CD4-positive, alpha-beta T cell treated with Interleukin-1 beta for 1 hour (primary cell): ENCODE results near the gene ARHGEF7.

Experiments used
- DNase-seq, 2 donors: peaks; one replicate each; pipeline ENCODE4 v3.0.0-alpha.2; 2020 to 2022

The ARHGEF7 gene

DNA sequence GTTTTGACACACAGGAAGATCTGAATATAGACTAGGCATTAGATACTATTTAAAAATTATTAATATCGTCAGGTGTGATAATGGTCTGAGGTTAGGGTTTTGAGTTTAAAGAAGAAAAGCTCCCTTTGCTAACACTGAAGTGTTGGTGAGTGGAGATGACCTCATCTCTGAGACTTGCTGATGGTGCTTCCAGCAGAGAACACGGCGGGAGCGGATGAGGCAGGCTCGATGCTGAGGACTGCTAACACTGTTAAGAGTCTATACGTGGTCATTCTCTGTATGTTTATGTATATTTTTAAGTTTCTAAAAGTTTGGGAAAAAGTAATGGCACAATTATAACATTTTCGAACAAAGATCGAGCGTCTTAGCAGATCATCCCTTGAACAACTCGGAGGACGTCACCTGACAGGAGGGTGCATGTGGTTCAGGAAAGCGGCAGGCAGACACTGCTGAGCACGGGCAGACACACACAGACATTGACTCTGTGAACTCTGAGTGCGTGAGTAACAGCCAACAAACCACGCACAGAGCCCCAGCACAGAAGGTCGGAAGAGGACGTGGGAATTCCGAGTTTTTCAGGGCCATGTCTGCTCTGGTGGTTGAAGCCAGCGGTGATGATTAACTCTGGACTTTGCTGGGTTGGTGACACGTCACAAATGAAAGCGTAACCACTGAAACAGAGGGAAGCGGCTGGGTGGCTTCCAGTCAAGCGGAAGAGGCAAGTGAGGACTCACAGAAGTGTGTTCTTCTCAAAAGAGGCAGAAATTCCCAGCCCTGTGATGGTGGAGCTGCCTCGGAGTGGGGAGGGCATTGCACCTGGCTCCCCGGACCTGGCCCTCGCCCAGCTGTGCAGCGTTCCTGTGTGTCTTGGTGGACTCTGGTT lies 113.4 kb downstream of the ARHGEF7 start:
- DNase-seq = no peak

DNA sequence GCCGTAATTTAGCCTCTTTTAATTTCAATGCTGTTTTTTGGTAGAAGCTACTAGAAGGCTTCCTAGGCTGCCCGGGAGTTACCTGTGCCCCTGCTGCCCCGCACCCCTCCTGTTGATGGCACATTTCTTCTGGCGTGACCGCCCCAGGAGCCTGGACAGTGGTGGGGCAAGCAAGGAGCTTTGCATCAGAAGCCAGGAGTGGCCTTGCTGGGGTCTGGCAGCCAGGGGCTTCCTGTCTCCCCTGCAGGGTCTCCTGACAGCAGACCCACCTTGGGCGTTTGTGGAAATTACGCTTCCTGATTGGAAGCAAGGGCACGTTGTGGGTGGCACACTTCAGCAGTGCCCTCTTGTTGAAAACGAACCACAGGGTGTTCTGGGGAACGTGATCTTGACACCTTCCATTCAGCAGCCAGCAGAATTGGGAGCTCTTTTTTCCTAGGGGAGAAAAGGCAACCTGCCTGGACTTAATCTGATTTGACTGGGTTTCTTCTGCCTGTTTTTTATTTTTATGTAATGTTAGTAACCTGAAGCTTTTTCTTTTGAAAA lies 115.3 kb downstream of the ARHGEF7 start:
- DNase-seq = no peak

DNA sequence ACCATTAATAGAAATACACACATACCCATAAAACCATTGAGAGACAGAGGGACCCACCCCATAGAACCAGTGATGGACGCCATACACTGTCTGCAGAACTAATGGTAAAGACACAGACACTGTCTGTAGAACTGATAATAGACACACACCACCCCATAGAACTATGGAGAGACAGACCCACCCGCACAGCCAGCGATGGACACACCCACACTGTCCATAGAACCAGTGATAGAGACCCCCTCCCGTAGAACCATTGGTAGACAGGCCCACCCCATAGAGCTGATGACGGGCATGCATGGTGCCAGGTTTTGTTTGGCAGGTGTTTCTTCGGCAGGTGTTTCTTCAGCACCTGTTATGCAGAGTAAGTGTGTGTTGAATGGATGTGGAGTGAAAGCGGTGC lies 117.1 kb downstream of the ARHGEF7 start:
- no peak for DNase-seq

DNA sequence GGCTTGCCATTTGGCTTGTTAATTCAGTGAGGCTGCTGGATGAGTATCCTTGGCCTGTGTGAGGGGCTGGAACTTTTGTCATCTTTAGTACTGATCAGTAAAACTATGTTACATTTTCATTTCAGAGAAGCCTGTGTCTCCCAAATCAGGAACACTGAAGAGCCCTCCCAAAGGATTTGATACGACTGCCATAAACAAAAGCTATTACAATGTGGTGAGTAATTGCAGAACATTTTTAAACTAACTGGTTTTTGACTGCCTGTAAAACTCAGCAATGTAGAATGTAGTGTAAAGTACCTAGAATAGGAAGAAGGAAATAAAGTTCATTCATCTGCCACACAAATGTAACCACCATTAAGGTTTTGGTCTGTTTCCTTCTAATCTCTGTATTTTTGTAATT lies 118.0 kb downstream of the ARHGEF7 start:
- no peak for DNase-seq

DNA sequence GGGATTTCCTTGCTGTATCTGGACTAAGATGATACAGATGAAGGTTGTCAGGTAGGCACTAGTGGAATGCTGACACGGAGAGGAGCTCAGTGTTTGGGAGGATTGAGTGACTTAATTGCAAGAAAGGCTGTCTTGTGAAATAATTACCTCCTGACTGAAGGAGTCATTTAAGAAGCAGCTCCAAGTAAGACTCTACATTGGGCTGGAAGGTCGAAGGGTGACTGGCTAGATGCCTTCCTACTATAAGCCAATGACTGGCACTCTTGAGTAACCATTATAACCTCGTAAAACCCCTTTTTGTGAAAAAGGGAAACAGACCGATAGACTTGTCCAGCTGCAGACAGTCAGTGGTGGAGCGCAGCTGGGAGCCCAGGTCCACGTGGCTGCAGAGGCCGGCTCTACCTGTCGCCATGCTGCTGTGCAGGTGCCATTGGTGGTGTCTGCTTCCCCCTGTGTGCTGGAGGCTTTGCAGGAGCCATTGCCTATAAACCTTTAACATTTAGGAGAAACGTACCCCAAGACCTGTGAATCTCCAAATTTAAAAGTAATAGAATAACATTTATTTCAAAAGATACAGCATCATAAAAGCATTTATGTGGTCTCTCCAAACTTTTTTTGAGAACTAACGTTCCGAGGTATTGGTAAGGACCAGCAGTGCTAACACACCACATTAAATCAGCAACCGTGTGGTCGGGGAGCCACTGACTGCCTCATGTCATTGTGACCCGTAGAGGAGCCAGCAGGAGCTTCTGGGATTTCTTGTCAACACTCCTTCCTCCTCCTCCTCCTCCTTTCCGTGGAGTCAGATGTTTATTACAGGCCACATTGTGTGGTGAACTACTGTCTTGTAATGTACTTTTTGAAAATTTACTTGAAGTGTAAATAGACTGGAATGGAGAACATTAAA lies 124.9 kb downstream of the ARHGEF7 start:
- no peak for DNase-seq

DNA sequence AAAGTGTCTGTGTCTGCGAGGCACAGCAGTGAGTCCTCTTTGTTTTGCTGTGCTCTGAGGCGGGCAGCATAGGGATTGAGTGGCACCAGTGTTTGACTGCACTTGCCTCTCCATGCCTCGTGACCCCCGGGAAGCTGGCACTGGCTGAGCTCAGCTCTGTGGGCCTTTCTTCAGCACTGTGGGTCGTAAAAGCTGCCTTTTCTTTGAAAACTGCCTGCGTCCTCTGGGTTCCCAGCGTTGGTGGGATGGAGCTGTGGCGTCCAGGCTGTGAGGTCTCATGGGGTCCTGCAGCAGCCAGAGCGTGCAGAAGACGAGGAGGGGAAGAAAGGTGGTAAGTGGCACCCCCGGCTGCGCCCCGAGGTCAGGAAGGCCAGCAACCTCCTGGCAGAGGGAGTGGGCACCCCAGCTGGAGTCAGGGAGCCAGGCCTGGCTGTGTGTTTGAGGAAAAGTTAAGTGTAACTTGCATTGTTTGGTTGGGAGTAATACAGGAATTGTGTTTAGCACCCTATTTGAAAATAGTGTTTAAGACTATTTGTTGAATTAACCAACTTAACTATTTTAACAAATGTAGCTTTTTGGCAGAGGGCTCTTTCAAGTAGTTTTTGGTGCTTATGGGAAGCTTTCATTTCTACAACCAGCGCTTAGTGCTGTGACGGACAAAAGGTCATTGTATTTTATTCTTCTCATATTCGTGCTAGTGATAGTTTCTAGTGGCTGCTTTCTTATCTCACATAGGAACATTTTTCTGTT lies 126.1 kb downstream of the ARHGEF7 start:
- DNase-seq = no peak

DNA sequence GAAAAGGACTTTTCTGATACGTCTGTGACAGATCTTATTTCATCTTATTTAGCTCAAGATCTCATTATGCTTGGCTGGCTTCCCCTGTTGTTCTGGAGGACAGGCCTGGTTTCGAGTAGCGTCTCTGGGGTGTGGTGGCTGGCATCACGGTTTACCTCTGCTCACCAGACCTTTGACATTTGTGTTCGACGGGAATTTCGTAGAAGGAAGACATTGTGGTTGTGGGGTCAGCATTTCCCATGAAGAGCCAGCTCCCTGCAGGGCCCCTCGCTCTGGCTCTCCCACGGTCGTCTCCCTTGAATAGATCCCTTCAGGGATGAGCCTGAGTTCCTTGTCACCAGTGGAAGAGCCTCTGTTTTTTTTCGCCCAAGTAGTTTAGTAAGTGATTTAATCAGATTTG lies 126.8 kb downstream of the ARHGEF7 start:
- DNase-seq = no peak

DNA sequence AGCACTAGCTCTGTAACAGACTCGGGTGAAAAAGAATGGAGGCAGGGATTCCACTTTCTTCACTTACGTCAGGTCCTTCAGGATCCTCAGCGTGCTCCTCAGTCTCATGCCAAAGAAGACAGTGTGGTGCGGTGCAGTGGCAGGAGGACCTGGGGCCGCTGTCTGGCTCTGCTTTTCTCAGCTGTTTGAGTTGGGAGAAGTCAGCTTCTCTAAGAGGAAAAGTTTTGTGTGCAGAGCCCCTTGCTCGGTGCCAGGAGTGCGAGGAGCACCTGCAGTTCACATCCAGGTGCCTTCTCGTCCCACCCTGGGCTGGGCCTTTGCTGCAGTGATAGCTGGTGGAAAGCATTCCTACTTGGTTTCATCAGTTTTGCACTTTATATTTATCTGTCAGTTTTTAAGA lies 127.5 kb downstream of the ARHGEF7 start:
- DNase-seq = no peak

DNA sequence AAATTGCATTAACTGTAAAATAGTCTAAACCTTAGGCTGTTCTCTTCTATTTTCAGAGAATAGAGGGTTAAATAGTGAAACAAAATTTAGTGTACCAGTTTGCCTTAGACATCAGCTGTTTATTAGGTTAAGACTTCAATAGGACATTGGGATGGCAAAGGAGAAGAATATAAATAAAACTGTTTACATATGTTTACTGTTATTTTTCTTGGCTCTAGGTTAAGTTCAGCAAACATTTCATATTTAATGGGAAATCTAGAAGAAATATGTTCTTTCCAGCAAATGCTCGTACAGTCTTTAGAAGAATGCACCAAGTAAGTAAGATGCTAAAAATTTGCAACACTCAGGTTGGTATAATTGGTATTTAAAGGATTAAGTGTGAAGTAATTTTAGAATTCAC lies 128.9 kb downstream of the ARHGEF7 start:
- no peak for DNase-seq

DNA sequence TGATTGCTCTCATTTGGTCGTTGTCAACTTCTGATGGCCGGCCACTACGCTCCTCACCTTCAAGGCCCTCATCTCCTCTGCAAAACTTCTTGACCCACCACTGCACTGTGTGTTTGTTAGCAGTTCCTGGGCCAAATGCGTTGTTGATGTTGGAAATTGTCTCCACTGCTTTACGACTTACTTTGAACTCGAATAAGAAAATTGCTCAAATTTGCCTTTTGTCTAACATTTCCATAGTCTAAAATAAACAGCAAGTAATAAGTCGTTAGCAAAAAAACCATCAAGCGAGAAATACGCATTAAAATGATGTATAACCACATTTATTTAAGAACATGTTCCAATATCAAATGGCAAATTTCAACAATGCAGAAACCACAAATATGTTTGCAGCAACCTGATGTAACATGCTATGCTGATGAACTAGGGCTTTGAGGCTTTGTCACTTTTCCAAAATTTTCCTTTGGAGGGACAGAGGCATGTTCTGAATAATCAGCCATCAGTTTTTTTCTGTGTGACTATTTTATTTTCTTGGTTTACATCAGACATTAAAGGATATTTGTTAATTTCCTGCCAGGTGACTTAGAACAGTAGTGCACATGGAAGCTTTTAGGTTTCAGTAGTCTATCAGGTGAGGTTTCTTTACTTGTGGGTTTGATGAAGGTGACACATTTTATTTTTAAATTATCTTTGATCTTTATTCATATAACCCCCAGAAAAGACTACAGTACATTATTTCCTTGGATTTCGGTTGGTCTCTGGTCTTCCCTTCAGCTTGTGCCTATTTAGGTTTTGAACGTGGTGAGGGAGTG lies 130.7 kb downstream of the ARHGEF7 start:
- no peak for DNase-seq

DNA sequence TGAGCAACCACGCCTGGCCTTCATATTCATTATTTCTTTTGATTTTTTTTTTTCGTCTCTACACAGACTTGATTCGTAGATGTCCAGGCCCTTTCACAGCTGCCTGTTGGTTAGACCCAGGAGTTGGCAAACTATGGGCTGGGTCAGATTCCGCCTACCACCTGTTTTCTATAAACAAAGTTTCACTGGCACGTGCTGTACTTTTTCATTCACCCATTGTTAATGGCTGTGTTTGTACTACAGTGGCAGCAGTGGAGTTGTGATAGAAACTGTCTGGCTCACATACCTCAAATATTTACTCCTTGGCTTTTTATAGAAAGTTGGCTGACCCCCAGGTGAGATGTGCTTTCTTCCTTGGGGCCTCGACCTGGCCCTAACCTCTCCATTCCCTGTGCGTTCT lies 132.4 kb downstream of the ARHGEF7 start:
- no peak for DNase-seq

DNA sequence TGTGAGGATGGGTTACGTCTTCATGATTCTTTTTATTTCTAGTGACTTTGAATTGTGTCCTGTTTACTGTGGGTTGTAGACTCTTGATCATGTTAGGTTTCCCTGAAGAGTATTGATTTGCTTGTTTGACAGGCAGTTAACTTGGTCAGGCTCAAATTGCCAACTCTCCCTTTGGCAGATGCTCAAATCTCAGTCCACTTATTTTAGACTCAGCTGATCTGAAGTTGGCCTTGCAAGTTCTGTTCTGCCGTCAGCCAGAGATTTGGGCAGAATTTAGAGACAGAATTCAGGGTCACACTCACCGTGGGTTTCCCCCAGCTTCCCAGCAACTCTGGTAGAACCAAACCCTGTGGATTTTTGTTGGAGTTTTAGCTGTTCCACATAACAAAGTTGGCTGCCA lies 133.7 kb downstream of the ARHGEF7 start:
- DNase-seq = no peak

DNA sequence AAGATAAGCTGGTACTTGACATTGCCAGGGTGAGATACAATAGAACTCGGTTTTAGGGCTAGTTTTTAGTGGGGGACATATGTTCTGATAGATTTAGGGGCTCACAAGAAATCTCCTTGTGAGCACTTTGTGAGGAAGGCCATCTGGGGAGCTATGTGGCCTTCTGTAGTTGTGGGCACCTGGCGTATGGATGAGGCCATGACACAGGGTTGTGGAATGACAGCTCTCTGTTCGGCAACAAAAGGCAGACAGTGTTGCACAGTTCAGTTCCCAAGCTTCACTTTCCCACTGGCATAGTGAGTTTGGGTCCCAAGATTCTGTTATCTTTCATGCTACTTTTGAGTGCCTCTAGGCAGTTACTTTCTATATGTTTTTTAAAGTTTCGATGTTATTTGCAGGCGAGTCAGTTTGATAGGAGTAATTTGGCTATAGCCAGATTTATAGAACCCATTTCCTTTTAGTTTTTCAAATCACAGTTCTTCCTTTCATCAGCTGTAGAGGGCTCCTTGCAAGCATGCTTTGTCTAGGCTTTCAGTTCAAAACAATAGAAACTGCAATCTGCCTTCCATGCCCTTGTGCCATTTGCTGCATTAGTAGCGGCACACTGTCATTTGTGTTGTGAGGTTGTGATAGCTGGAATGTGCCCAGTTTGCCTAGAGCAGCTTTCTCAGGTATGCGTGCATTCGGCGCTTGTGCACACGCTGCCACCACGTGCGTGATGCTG lies 134.7 kb downstream of the ARHGEF7 start:
- no peak for DNase-seq

DNA sequence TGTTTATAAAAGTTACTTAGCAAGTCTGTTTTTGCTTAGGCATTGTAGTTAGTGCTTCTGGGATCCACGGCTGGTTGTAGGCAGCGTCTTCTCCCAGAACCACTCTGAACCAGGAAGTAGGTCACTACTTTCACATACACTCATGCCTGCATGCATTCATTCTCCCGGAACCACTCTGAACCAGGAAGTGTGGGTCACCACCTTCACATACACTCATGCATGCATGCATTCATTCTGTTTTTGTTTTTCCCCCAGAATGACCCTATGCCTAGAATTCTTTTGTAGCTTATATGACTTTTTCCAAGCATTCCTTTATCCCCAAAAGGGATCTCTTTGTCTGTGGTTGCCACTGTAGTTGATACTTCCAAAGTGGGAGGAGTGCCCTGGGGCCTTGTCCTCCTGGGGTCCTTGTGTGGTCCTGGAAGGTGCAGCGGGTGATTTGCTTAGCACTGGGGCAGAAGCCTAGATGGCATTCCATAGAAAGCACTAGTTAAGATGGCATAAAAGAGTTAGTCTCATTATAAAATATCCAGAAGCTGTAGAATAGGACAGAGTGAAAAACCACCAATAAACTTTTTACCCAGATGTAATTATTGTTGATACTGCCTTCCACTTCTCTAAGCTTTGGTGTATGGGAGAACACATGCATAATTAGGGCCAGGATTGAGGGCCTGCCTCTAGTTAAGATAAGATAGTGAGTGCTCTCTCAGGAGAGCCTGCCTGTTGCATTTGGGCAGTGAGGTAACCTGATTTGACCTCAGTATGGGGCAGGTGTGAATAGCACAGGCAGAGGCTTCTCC lies 136.7 kb downstream of the ARHGEF7 start:
- no peak for DNase-seq

DNA sequence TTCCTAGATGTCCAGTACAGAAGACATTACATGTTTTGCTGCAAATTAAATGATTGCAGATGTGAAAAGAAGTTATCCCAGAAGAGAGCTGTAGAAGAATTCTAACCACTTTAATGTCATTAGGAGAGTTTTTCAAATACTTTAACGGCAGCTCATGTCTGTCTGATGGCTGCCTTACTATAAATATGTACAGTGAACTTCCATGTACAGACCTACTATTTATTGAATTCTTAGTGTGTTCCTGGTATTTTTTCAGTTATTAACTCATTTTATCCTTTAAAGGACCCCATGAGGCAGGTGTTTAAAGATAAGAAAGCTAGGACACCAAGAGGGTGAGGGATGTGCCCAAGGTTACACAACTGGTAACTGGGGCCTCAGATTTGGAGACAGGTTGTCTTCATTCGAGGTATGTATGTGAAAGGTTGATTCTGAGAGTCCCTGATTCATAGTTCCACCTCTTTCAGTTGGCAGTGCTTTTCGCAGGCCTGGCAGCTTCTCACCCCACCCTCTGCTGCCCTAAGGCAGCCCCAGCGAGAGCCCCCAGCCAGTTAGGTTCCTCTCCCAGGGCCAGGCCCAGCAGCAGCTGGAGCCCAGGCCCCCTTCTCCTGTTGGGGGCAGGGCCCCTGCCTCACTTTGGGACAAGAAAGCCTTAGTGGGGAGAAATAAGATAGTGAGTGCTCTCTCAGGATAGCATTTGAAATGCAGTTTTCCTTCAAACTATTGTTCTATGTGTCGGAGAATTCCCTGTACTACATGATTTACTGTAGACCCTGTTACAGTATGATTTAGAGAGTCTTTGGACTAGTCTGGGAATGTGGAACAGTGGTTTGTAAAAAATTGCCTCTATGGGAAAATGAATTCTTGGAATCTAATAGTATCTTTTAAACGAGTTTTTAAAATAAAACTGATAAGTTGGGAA lies 137.6 kb downstream of the ARHGEF7 start:
- no peak for DNase-seq

DNA sequence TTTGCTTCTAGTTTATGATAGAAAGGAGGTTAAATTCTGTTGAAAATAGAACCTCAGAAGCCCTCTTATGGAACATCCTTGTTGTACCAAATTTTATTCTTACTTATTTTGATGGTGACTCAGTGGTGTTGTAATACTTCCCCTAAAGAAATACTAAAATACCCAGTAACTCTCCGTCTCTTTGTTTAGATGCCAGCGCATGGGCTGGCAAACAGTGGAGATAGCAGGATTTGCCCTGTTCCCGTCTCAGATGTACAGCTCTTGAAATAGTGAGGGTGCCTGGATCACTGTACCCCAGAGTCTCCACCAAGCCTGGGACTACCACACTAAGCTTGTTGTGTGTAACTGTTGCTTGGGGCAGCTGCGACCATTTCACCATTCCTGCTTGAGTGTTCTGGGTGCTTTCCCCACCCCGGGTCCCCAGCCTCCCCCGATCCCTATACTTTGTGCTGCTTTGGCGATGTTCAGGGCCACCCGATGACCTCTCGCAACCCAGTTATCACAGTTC lies 138.3 kb downstream of the ARHGEF7 start:
- DNase-seq = no peak

DNA sequence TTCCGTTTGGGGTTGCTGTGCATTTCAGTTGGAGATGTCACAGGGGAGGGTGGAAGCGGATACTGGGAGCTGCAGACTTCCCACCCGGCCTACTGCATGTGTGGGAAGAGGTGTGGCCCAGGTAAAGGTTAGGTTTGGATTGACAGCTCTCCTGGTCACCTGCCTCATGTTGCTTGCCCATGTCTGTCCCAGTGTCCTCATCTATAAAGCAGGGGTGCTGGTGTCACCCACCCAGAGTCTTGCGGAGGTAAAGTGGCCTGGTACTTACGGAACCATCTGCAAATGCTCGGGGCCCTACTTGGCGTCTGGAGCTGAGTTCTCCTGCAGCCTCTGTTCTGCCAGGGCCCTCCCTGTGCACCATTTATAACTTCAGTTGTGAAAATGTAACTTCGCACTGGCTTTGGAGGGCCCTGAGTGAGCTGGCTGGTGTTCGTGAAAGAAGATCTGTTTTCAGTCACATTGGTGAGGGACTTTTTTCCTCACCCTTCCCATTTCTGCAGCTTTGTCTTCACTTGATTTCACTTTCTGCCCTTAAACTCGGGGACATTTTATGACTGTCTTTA lies 140.2 kb downstream of the ARHGEF7 start:
- DNase-seq = no peak

DNA sequence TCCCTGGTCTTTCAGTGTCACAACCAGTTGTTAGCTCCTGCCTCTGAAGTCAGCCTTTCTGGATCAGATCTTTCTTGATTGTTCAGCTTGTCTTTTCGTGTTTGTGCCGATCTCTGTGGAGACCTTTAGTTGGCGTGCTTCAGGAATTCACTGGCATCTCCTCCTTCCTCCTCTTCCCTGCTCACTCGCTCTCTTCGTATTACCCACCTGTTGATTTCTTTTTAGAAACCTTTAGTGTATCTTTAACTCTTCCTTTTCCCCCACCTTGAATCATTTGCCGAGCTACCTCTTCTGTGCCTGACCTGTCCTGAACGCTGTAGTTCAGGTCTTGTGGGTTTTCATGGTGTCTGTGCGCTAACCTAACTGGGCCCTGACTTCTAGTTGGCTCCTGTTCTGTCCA lies 141.3 kb downstream of the ARHGEF7 start:
- no peak for DNase-seq

DNA sequence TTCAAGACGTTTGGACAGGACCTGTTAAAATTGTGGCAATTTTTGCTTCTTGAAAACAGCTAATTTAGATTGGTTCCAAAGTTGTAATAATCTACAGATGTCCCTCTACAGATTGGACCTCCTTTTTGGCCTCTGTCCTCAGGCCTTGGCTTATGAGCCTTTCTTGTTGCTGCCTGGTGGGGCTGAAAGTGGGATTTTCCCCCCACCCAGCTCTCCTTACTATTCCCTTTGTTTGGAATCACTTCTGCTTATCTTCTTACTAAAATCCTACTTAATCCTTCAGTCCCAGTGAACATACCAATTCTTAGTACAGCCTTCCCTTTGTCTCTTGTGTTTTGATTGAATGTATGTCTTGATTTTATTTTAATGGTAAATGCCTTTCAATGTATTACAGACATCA lies 141.8 kb downstream of the ARHGEF7 start:
- DNase-seq = no peak
